KMS-11 (cell line): ENCODE results near the gene MACROD1.

Experiments
- H2AFZ ChIP-seq: fragments of 200-600 bp; sonication (generic); 2 replicates; pipeline ENCODE4 v1.6.1; 2016; ENCODE audit warnings: antibody characterized with exemption, mixed run types, low read depth
- H3K27ac ChIP-seq: fragments of 200-600 bp; sonication (generic); 2 replicates; pipeline ENCODE4 v1.6.1; 2016; ENCODE audit warnings: mild to moderate bottlenecking, mixed run types
- H3K27me3 ChIP-seq: fragments of 200-600 bp; sonication (generic); 2 replicates; pipeline ENCODE4 v1.6.1; 2017; ENCODE audit warnings: mild to moderate bottlenecking, low read depth, mixed run types, moderate library complexity; ENCODE audit not compliant: insufficient read depth
- H3K36me3 ChIP-seq: fragments of 200-600 bp; sonication (generic); 2 replicates; pipeline ENCODE4 v1.6.1; 2017; ENCODE audit warnings: mild to moderate bottlenecking, mixed run types; ENCODE audit not compliant: insufficient read depth
- H3K4me1 ChIP-seq: fragments of 200-600 bp; sonication (generic); 2 replicates; pipeline ENCODE4 v1.6.1; 2016; ENCODE audit warnings: mild to moderate bottlenecking, low read depth, mixed run types; ENCODE audit not compliant: poor library complexity, severe bottlenecking
- H3K4me2 ChIP-seq: fragments of 200-600 bp; sonication (generic); 2 replicates; pipeline ENCODE4 v1.7.0; 2016; ENCODE audit warnings: mild to moderate bottlenecking, mixed run types
- H3K4me3 ChIP-seq: fragments of 200-600 bp; sonication (generic); IDR thresholded peaks from 2 replicates; pipeline ENCODE4 v1.6.1; 2017; ENCODE audit warnings: low read depth, low read length, mixed read lengths; ENCODE audit not compliant: insufficient read depth
- H3K79me2 ChIP-seq: fragments of 200-600 bp; sonication (generic); 2 replicates; pipeline ENCODE4 v1.6.1; 2016; ENCODE audit warnings: low read depth, mixed run types; ENCODE audit not compliant: insufficient read depth
- H3K9ac ChIP-seq: fragments of 200-600 bp; sonication (generic); 2 replicates; pipeline ENCODE4 v1.6.1; 2016; ENCODE audit warnings: mild to moderate bottlenecking, mixed run types
- H4K20me1 ChIP-seq: fragments of 200-600 bp; sonication (generic); 2 replicates; pipeline ENCODE4 v1.6.1; 2016; ENCODE audit warnings: mild to moderate bottlenecking, mixed run types; ENCODE audit not compliant: insufficient read depth
- CTCF ChIP-seq: fragments of 200-600 bp; sonication (generic); conservative IDR thresholded peaks from 2 replicates; pipeline ENCODE4 v1.6.1; 2017; ENCODE audit warnings: low read depth, mild to moderate bottlenecking, antibody characterized with exemption, low read length, moderate library complexity, mixed read lengths

The MACROD1 gene

GRCh38 chr11:64039012-64039665 lies 126.8 kb downstream of the MACROD1 start:
- no peaks in the 10 kb centered on the region for H3K79me2 ChIP-seq
- H3K9ac ChIP-seq, result no peak overlapping the region
- H3K4me2 ChIP-seq, result no peak overlapping the region
- H3K4me3 ChIP-seq, result no peak overlapping the region
- H4K20me1 ChIP-seq, result no peaks in the 10 kb centered on the region
- H3K27ac ChIP-seq, result no peak overlapping the region
- no peaks in the 10 kb centered on the region for H3K4me1 ChIP-seq
- H3K27me3 ChIP-seq, result no peaks in the 10 kb centered on the region
- no peak for TF ChIP-seq CTCF
- no peaks in the 10 kb centered on the region for H3K36me3 ChIP-seq
- no peak overlapping the region for H2AFZ ChIP-seq

GRCh38 chr11:64038500-64038899 lies 127.4 kb downstream of the MACROD1 start:
- Histone ChIP-seq H3K9ac (no peak overlapping the region), H2AFZ (no peak overlapping the region), H3K79me2 (no peaks in the 10 kb centered on the region), H4K20me1 (no peaks in the 10 kb centered on the region), H3K36me3 (no peaks in the 10 kb centered on the region), H3K4me3 (no peak overlapping the region), H3K27ac (no peak overlapping the region), H3K4me2 (no peak overlapping the region), H3K4me1 (no peaks in the 10 kb centered on the region), H3K27me3 (no peaks in the 10 kb centered on the region)
- no peak for TF ChIP-seq CTCF

- no peaks in the 10 kb centered on the region for H3K4me1 ChIP-seq
- H3K27ac ChIP-seq, result no peak overlapping the region
- no peak overlapping the region for H3K4me3 ChIP-seq
- no peaks in the 10 kb centered on the region for H3K27me3 ChIP-seq
- no peak for TF ChIP-seq CTCF
- H2AFZ ChIP-seq, result no peak overlapping the region
- no peaks in the 10 kb centered on the region for H3K79me2 ChIP-seq
- no peaks in the 10 kb centered on the region for H3K36me3 ChIP-seq
- H3K9ac ChIP-seq, result no peak overlapping the region
- no peaks in the 10 kb centered on the region for H4K20me1 ChIP-seq
- H3K4me2 ChIP-seq, result no peak overlapping the region
Observed at GRCh38 chr11:64037027-64037634, 128.8 kb downstream of the MACROD1 start.

- H3K27ac ChIP-seq, result no peak overlapping the region
- no peak overlapping the region for H3K4me2 ChIP-seq
- no peaks in the 10 kb centered on the region for H3K27me3 ChIP-seq
- H2AFZ ChIP-seq, result no peak overlapping the region
- H3K79me2 ChIP-seq, result no peaks in the 10 kb centered on the region
- no peak overlapping the region for H3K9ac ChIP-seq
- no peak for TF ChIP-seq CTCF
- H3K36me3 ChIP-seq, result no peaks in the 10 kb centered on the region
- no peak overlapping the region for H3K4me3 ChIP-seq
- no peaks in the 10 kb centered on the region for H3K4me1 ChIP-seq
- no peaks in the 10 kb centered on the region for H4K20me1 ChIP-seq
Observed at GRCh38 chr11:64036087-64037026, 129.6 kb downstream of the MACROD1 start.
